CD4-positive, alpha-beta T cell treated with Interleukin-4 for 4 hours (primary cell): ENCODE measurements around the gene ADAMTS4.

Experiments
- DNase-seq: peaks from one replicate; pipeline ENCODE4 v3.0.0-alpha.2; 2020

ADAMTS4 gene

GRCh38 chr1:161171191-161171590 lies 27.7 kb downstream of the ADAMTS4 start:
- no peak for DNase-seq

- no peak for DNase-seq
Observed at GRCh38 chr1:161168906-161169305, 29.9 kb downstream of the ADAMTS4 start.

- no peak for DNase-seq
Observed at GRCh38 chr1:161166669-161167548, 31.9 kb downstream of the ADAMTS4 start.

GRCh38 chr1:161165742-161166668 lies 32.8 kb downstream of the ADAMTS4 start, which contains the start of gene PPOX:
Gene PPOX, plus strand, starts transcription at chr1:161166426. Its CDS starts 422 bp downstream, at chr1:161166848.
- DNase-seq: peak; percentile 98

- no peak for DNase-seq
Observed at GRCh38 chr1:161164901-161165610, 33.8 kb downstream of the ADAMTS4 start.

GRCh38 chr1:161163793-161164192 lies 35.1 kb downstream of the ADAMTS4 start:
- no peak for DNase-seq

- DNase-seq: no peak
Observed at GRCh38 chr1:161162806-161163205, 36.0 kb downstream of the ADAMTS4 start.

GRCh38 chr1:161162052-161162451 lies 36.8 kb downstream of the ADAMTS4 start:
- no peak for DNase-seq

- no peak for DNase-seq
Observed at GRCh38 chr1:161161652-161162051, 37.2 kb downstream of the ADAMTS4 start.

GRCh38 chr1:161160671-161161145 lies 38.1 kb downstream of the ADAMTS4 start:
- no peak for DNase-seq

GRCh38 chr1:161159913-161160243 lies 39.0 kb downstream of the ADAMTS4 start:
- no peak for DNase-seq

- DNase-seq: peak; percentile 91
Observed at GRCh38 chr1:161159087-161159912, 39.6 kb downstream of the ADAMTS4 start, which contains the start of gene USP21. Gene USP21, plus strand, starts transcription at chr1:161159500. Its CDS starts 1,141 bp downstream, at chr1:161160641.

- no peak for DNase-seq
Observed at GRCh38 chr1:161158316-161159010, 40.4 kb downstream of the ADAMTS4 start.

- no peak for DNase-seq
Observed at GRCh38 chr1:161157867-161158266, 41.0 kb downstream of the ADAMTS4 start.

- peak; percentile 96 for DNase-seq
Observed at GRCh38 chr1:161153682-161154337, 45.0 kb downstream of the ADAMTS4 start, which contains the start of gene UFC1. Gene UFC1, plus strand, starts transcription at chr1:161153978. Its CDS starts 20 bp downstream, at chr1:161153998.

- no peak for DNase-seq
Observed at GRCh38 chr1:161153176-161153575, 45.7 kb downstream of the ADAMTS4 start.

- no peak for DNase-seq
Observed at GRCh38 chr1:161145832-161146231, 53.0 kb downstream of the ADAMTS4 start.

- no peak for DNase-seq
Observed at GRCh38 chr1:161140755-161141400, 58.0 kb downstream of the ADAMTS4 start.

GRCh38 chr1:161139766-161140165 lies 59.1 kb downstream of the ADAMTS4 start:
- peak; percentile 49 for DNase-seq

- no peak for DNase-seq
Observed at GRCh38 chr1:161138431-161138830, 60.4 kb downstream of the ADAMTS4 start.
